Measurements from ENCODE around the gene BTBD10.
"Not testable (repeated sequence)": the region's sequence is repeated elsewhere in the genome, so short reads cannot be mapped to it uniquely, and the experiment has no call there.

Gene BTBD10

DNA sequence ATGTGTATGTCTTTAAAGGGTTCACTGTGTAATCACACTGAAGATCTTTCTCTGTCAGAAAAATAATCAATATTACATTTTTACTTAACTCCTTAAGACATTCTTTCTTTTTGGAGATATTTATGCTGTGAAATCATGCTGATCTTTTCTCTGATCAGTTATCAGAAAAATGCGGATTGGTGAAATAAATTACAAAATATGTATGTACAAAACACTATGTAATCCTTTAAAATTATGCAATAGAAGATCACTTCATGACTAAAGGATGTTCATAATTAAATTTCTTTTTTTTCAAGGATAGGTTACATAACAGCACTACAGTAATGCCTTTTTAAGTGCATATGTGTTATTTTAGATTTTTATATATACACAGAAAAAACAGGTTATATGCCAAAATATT, 24.7 kb downstream of the BTBD10 start:
- DNase-seq = no peak

DNA sequence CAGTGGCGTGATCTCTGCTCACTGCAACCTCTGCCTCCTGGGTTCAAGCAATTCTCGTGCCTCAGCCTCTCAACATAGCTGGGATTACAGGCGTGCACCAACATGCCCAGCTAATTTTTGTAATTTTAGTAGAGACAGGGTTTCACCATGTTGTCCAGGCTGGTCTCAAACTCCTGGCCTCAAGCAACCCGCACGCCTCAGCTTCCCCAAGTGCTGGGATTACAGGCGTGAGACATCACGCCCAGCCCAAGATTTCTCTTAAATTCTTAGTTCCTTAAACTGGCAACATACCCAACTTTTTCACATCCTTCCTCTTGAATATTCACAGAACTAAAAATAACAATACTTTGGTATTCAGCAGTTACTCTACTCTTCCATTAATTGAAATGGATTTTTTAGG, 26.2 kb downstream of the BTBD10 start:
- not testable (repeated sequence) for DNase-seq

DNA sequence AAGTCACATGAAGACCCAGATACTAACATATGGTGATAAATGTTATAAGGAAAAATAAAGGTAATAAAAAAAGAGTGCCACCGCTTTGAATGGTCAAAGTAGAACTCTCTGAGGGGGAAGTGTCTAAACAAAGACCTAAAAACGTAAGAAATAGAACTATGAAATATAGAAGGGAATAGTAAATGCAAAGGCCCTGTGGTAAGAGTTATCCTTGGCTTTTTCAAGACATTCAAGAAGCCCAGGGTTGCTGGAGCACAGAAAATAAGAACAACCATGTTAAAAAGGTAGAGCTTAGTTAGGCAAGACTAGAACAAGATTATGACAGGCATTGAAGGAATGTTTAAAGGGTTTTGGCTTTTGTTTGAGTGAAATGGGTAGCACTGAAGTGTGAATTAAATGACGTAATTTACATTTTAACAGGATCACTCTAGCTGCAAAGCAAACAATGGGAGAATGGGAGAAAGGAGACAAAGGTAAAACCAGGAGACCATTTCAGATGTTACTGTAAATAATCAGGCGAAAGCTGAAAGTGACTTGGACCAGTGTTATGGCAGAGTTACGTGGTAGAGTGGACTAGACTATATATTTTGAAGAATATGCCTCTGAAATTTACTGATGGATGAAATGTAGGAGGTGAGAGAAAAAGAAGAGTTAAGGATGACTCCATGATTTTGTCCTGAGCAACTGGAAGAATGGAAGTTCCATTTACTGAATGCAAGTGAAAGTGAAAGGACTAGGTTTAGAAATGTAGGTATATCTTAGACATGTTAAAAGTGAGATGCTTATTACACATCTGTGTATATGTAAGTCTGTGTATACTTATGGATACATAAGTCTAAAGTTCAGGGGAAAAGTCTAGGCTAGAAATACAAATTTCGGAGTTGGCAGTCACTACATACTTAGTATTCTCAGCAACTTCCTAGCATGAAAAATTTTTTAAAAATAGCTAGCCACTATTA, 28.5 kb downstream of the BTBD10 start:
- DNase-seq = no peak

DNA sequence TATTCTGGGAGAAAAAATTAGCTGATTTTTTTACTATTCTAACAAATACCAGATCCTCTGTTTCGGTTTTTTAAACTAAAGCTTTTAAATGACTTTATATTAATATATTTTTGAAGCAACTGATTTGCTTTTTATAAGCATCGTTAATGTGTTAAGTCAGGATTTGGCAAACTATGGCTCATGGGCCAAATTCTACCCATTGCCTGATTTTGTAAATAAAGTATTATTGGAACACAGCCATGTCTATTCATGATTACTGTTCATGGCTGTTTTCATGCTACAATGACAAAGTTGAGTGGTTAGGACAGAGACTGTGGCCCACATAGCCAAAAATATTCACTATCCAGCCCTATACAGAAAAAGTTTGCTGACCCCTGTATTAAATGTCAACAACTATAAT, 29.6 kb downstream of the BTBD10 start:
- DNase-seq = no peak

GRCh38 chr11:13429836-13430235, 33.2 kb downstream of the BTBD10 start:
- DNase-seq = no peak

DNA sequence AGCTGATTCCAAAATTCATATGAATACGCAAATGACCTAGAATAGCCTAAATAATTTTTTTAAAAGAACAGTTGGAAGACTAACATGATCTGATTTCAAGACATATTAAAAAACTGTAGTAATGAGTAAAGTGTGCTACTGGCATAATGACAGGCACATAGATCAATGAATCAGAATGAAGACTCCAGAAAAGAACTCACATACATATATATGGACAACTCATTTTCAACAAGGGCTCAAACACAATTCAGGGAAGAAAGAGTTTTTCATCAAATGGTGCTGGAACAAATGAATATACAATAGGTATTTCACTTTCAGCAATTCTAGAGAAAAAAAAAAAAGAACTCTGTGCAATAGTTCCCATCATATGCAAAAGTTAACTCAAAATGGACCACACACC, 33.7 kb downstream of the BTBD10 start:
- no peak for DNase-seq

DNA sequence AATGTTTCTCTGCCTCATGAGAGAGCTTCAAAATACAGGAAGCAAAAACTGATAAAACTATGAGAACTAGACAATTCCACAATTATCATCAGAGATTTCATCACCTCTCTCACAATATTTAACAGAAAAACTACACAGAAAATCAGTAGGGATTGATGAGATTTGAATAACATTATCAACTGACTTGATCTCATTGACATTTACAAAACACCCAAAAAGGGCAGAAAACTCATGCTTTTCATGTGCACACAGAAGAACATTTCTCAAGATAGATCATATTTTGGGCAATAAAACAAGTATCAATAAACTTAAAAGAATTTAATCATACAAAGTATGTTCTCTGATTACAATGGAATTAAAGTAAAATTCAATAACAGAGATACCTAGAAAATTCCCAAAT, 35.6 kb downstream of the BTBD10 start:
- no peak for DNase-seq

- DNase-seq = no peak
These were observed 39.6 kb downstream of the BTBD10 start for GRCh38 chr11:13423372-13423771.

- no peak for DNase-seq
These were observed 41.5 kb downstream of the BTBD10 start for GRCh38 chr11:13421561-13421960.

- DNase-seq = no peak
These were observed 47.8 kb downstream of the BTBD10 start for GRCh38 chr11:13415201-13415600.

DNA sequence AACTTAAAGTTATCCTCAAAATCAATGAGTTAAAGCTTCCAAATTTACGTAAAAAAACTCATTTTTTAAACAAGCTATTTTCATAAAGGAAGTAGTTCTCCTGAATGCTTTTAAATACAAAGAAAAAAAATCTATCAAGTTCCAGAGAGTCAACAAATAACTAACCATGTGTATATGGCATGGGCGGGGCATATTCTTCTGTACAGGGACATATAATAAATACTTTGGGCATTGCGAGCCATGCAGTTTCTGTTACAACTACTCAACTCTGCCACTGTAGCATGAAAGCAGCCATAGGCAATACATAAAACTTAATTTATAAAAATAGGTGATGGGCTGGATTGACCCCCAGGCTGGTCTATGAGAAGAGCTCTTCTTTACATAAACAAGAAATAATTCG, 57.8 kb downstream of the BTBD10 start:
- no peak for DNase-seq

- not testable (repeated sequence) for DNase-seq
These were observed 64.7 kb downstream of the BTBD10 start for GRCh38 chr11:13398335-13398734.

DNA sequence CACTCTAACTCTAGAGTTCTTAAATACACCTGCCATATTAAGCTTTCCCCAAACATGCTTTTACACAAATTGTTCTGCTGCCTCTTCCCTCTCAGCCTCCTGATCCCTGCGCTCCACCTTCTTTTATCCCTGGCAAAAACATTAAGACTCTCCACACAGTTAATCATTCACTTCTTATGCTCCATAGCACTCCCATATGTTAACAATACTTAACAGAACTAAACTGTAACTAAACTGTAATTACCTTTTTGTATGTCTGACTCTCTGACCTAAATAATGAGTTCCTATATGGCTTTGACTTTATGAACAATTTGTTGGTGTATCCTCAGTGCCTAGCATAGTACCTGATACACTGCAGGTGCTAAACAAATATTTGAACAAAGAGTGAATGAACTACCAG, 71.8 kb downstream of the BTBD10 start:
- DNase-seq = no peak

GRCh38 chr11:13388741-13389140, 74.3 kb downstream of the BTBD10 start:
- no peak for DNase-seq

DNA sequence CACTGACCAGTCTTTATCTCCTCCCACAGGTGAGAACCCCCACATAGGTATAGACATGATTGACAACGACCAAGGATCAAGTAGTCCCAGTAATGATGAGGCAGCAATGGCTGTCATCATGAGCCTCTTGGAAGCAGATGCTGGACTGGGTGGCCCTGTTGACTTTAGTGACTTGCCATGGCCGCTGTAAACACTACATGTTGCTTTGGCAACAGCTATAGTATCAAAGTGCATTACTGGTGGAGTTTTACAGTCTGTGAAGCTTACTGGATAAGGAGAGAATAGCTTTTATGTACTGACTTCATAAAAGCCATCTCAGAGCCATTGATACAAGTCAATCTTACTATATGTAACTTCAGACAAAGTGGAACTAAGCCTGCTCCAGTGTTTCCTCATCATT, 76.5 kb downstream of the BTBD10 start:
- DNase-seq = no peak

DNA sequence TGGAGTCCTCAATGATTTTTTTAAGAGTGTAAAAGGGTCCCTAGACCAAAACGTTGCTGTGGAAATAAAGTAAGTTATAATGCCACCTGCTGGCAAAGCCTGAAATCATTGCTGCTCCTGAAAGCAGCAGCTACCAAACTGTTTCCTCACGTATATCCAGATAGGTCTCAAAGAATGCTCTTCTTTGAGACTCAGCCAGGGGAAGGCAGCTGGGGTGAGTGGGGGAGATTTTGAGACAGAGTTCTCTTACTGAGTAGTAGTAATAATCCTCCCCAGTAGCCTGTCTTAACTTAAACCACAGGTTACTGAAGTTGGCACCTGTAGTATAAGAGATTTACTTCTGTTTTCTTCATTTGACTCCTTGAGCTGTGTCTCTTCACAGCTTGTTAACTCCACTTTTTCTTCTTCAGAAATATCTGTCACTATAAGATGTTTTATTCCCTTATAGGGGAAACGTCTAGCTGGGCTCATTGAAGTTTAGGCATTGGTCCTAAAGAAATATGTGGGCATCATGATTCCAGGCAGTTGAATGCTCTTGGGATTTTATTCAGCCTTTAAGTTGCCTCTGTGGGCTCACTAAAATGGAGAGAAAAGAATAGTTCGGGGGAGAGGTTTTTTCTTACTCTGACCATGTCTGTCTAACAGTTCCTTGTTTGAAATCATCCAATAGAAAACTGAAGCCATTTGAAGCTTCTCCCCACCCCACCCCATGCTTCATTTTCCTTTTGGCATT, 77.9 kb downstream of the BTBD10 start:
- DNase-seq = no peak

- no peak for DNase-seq
These were observed 80.3 kb downstream of the BTBD10 start for GRCh38 chr11:13382751-13383150.

DNA sequence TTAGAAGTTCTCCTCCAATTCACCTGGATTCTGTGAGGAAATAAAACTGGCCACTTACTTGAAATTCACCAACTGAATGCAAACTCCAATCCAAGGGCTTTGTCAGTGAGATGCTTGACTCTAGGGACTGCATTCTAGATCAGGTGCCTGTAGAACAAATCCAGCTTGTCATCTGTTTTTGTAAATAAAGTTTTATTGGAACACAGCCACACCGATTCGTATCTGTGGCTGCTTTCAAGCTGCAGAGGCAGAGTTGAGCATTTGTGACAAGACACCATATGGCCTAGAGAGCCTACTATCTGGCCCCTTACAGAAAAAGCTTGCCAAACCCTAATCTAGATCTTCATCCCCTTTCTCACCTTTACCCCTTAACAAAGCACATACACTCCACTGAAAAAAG, 82.3 kb downstream of the BTBD10 start:
- DNase-seq = no peak

DNA sequence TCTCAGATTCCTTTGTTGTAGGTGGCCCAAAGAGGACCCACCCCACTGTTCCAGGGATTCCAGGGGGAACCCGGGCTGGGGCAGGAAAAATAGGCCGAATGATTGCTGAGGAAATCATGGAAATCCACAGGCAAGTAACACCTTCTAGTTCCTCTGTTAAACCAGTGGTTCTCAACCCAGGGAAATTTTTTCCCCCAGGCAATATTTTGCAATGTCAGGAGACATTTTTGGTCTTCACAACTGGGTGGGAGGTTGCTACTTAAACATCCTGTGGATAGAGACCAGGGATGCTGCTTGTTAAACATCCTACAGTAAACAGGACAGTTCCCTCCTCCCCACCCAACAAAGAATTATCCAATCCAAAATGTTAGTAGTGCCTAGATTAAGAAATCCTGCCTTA, 84.7 kb downstream of the BTBD10 start:
- DNase-seq = no peak

DNA sequence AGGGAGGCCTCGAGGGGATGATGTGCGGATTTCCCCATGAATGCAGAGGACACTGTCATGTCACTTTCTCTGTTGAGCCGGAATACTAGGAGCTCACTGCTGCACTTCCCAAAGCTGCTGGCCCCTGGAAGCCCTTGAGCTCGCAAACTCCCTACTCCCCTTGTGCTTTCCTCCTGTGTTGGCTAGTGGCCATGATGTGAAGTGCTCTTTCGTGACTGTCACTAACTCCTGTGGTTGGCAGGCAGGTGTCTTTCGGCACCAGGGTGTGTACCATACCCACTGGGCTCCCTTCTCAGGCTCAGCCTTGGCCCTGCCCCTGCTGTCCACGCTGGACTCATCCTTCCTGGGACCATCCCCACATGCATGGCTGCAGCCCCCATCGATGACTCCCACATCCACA, 86.2 kb downstream of the BTBD10 start:
- DNase-seq = no peak

- DNase-seq = no peak
These were observed 86.6 kb downstream of the BTBD10 start for GRCh38 chr11:13376402-13376801.

DNA sequence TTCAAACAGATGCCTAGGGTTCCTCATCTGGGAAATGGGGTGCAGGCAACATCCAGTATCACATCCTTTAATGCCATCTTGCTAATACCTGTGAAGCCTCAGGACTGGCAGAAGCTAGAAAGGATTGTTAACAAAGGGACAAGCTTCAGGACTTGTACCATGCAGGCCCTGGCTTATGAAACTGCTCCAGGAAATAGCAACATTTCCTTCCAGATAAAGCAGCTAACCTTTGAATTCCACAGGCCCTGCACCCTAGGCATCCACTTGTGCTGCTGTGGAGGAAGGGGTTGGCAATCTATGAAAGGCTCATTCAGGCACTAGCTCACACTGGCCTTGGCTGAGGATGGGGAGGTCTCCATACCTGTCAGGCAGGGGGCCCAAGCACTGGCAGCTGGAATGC, 87.2 kb downstream of the BTBD10 start:
- DNase-seq = no peak

DNA sequence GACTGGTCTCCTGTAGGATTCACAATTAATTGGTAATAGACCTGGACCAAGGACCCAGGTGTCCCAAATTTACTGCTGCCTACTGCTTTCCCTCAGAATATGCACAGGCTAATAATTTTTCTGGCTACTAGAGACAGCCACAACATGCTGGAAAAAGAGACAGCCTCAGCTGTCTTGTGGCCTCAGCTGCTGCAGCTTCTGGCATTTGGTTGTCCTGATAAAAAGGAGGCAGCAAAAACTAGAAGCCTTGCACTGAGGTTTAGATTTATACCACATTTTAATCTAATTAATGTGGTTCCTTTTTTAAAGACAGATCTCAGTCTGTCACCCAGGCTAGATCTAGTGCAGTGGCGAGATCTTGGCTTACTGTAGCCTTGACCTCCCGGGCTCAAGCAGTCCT, 89.8 kb downstream of the BTBD10 start:
- no peak for DNase-seq

- no peak for DNase-seq
These were observed 95.0 kb downstream of the BTBD10 start for GRCh38 chr11:13368041-13368446.
